ENCODE data around the gene KCNH1. TPM values are rescaled to one million over a fixed set of nuclear protein-coding genes. Genes with fewer than 3 reads are reported as not detected.
"Not testable (repeated sequence)": the region's sequence is repeated elsewhere in the genome, so short reads cannot be mapped to it uniquely, and the experiment has no call there.

The KCNH1 gene
- polyA plus RNA-seq, 3 donors, result 0.14 to 0.35 (median 0.28) TPM

DNA sequence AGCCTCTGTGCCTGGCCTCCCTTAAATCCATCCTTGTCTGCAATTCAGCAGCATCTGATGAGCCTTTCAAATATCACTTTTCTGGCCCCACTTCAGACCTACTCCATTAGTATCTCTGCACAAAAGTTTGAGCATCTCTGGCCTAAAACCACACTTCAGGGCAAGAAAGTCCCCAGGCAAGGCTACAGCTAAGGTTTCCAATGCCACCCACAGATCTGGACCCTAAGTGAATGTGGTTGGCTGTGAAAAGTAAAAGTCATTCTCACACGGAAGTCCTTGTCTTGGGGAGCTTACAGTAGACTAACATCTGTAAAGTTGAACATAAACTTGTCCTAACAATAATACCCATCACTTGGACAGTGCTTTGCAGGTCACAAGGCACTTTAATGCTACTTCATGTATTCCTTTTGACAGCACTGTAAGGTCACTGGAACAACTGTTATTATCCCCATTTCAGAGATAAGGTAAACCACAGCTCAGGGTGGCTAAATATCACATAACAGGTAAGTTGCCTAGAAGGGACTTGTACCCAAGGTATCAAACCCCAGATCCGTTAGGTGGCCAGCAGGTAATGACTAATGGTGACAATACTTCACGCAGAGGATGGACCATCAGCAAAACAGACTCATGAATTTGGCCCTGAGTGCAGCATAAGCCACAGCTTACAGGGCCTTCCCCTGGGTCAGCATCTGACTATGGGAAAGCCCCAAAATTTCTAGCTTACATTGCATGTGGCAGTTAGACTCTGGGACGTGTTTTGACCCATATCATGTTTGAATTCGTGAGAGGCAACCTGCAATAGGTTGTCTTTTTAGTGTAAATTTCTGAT lies 449.3 kb downstream of the KCNH1 start:
- no peak for DNase-seq

DNA sequence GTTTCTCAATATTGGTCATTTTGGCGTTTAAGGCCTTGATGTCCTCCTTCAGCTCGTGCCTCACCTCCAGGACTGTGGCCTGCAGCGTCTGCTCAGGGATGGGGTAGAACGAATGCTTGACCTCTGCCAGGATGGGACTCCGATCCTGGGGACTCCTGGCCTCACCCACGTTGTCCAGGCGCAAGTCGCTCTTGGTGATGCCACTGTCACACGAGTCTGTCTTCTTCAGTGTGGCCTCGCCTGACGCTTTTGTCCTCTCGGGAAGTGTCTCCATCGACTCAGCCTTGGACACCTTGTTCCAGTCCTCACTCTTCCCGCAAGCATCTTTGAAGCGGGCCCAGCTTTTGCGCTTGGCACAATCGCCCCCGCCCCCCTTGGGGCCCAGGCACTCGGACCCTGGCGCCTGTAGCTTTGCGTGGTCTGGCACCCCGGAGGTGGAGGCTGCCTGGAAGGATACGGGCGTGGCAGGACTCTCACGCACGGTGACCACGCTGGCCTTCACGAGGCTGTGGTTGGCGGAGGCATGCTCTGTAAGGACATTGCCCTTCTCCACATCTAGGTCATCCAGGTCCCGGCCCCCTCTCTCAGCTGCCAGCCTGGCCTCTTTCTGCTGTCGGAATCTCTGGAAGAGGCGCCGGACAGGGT lies 450.4 kb downstream of the KCNH1 start:
- no peak for DNase-seq

DNA sequence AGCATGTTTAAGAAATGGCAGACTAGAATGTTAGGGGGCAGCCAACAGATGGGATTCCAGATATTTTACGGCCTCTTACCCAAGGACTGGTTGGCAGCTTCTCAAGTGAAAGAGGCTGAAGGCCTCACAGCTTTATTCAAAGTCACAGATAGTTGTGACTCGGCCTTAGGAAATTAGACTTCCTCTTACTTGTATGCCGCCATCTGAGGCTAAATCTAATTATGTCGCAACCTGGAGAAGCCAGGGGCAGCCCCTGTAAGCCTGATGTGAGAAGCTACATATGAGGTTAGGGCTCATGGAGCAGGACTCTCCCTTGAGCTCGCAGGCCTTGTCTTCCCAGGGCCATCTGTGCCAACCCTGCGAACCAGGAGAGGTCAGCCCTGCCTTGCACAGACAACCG lies 452.8 kb downstream of the KCNH1 start:
- DNase-seq, result no peak

DNA sequence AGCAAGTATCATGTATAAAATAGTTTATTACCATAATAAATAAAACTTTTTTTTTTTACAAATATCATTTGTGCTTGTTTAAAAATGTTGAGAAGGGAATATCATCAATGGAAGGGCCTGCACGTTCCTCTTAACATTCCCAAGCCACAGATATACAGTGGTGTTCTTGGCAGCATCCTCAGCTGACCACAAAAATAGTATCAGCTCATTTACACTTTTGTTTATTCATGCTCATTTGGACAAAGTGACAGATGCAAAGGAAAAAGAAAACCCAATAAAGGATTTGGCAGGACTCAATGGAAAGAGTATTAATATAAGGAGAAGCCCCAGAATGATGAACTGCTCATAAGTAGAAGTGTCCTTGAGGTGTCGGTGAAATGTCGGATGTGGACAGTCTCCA lies 455.6 kb downstream of the KCNH1 start:
- DNase-seq, result no peak

DNA sequence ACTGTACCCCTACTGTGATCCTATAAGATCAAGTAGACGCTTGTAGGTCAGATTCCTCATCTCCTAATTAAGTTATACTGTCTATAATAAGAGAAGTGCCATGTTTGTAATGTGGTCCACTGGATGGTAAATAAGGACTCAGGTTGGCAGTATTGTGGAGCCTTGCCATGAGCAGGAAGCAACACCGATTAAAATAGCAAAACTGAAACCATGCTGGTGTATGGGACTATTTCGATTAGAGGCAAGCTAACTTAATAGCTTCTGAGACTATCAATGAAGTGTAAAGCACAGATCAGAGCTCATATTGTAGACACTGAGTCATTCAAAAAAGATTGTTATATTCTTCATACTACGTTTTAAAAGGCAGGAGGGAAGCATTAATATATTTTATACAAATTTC lies 456.4 kb downstream of the KCNH1 start:
- DNase-seq, result no peak

DNA sequence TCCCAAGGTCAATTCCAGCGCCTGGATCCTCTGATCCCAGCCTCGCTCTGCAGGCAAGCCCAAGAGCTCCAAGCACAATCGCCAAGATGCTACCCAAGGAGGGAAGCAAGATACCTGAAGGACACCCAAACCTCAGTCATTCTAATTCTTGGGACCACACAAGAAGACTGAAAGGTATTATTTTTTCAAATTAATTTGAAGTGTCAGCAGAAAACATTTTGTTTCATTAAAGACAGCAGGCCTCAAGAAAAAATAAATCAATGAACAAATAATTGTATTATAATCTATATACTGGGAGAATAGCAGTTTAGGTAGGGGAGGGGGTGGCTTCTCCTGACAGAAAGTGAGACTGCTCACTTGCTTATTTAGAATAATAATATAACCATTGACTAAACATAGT lies 457.4 kb downstream of the KCNH1 start:
- no peak for DNase-seq

DNA sequence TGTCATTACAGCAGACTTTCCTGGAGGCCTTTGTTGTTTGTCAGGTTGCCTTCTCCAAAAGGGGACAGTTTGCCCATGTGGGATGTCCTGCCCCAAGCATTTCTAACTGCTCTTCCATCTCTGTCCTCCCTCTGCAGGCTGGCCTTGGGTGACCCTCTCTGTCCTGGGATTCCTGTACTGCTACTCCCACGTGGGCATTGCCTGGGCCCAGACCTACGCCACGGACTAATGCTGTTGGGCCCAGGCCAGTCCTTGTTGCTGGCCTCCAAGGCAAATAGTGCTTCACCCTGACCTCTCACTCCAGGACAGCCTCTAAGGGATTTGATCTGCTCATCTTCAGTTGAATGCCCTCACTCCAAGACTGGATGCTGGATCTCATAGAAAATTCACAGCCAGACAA lies 459.8 kb downstream of the KCNH1 start:
- no peak for DNase-seq

DNA sequence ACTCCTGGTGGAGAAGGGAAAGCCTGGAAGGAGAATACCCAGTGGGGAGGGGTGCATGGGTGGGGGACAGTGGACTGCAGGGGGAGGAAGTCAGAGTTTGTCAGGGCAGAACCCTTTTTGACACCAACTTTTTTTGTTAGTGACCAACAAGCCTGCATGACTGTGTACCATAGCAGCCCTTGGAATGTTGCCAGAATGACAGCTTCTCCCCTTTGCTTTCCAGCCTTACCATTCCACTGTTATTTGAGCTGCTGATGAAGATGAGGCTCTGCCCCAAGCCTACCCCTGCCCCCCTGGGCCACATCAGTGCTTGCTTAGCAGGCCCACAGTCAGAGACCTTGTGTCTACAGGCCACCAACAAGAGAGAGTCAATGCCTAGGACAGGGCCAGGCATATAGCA lies 464.0 kb downstream of the KCNH1 start:
- DNase-seq, result no peak

DNA sequence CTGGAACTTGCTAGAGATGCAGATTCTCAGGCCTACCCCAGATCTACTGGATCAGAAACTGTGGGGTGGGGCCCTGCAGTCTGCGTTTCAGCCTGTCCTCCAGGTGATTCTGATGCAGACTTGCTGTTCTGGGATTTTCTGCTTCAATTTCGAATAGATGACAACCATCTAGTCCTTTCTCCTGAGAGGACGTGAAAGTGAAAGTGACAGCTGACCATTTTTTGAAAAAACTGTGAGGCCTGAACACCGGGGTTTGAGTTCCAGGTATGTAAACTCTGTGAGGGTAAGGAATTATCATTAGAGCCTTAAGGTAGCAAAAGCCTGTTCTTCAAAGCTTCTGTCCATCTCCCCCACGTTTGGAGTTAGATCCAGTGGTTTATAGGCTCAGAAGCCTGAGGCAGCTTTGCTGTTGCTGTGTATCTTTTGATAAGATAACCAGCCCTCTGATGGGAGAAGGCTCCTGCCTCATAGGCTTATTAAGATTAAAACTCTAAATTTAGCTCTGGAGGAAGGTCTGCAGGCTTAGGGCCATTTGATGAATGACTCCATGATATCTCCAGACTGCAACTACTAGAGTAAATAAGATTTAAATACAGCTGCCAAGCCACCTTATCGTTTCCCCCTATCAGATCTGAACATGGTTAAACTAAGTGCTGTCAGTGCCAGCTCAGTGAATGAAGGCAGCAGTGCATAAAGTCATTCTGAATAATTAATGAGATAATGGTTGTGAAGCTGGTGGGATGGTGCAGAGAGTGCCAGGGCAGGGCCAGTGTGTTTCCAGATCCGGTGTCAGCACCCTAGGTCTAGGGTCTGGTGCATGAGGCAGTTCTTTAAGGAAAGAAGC lies 470.0 kb downstream of the KCNH1 start:
- DNase-seq, result no peak

DNA sequence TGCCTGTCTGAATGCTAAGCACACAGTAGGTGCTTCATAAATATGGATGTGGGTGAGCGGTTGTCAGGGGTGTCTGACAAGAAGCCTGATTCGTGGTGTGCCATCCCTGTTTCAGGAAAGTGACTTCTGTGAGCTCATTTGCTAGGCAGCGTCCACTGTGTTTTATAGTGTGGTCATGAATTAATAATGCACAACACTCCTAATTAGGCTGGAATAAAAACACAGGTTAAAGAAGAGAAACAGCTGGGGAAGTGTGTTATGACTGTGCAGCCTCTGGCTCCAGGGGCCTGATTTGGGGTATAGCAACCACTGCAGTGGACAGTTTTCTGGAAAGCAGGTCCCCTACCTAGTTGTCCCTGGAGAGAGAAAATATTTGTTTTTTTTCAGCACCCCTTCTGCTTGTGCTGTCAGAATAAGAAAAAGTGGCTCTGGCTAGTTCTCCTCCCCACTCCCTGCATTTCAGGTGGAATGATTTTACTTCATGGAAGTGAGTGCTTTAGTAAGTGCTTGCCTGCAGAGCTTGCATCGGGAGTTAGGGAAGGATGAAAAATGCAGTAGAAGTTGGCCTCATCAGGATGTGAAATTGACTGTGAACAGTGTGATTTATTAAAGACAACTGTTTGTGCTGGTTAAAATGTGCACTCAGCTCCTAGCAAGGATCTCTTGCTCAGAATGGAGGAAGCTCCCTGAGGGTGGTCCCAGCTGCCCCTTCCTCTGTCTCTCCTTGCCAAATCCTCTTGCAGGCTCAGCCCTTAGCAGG lies 471.5 kb downstream of the KCNH1 start:
- DNase-seq, result peak; percentile 20

DNA sequence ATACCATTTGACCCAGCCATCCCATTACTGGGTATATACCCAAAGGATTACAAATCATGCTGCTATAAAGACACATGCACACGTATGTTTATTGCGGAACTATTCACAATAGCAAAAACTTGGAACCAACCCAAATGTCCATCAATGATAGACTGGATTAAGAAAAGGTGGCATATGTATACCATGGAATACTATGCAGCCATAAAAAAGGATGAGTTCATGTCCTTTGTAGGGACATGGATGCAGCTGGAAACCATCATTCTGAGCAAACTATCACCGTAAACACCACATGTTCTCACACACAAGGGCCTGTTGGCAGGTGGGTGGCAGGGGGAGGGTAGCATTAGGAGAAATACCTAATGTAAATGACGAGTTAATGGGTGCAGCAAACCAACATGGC lies 472.4 kb downstream of the KCNH1 start:
- DNase-seq, result not testable (repeated sequence)

DNA sequence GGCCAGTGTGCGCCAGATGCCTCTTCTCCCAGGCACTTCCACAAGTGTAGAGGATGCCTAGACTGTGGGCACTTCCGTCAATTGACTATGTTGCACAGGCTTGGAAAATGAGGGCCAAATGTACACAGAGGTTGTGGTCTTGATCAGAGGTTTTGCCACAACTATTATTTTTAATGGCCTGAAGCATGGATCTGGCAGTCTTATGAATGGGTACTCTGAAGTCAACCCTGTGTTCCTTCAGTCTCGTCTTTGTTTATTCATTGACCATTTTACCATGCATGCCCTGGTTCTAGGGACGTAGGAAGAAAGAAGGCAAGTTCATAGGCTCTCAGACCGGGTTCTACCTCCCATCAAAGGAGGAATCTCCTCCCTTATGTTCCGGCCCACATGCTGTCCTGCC lies 476.1 kb downstream of the KCNH1 start:
- DNase-seq, result no peak

DNA sequence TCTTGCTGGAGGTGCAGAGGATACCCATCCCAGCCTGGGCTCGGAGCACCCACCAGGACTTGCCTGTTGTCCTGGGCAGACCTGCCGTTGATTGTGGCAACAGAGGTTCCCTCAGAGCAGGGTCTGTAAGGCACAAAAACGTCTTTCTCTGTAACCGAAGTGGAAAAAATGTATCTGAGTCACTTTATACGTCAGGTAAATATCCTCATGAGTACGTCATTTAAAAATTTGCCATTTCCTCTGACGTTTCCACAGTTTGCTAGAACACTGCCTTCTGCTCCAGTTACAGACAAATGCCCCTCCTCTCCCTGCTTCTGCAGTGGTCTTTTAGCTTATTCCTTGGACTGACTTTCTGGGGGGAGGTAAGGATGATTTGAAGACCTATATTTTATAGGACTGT lies 478.4 kb downstream of the KCNH1 start:
- DNase-seq, result no peak

DNA sequence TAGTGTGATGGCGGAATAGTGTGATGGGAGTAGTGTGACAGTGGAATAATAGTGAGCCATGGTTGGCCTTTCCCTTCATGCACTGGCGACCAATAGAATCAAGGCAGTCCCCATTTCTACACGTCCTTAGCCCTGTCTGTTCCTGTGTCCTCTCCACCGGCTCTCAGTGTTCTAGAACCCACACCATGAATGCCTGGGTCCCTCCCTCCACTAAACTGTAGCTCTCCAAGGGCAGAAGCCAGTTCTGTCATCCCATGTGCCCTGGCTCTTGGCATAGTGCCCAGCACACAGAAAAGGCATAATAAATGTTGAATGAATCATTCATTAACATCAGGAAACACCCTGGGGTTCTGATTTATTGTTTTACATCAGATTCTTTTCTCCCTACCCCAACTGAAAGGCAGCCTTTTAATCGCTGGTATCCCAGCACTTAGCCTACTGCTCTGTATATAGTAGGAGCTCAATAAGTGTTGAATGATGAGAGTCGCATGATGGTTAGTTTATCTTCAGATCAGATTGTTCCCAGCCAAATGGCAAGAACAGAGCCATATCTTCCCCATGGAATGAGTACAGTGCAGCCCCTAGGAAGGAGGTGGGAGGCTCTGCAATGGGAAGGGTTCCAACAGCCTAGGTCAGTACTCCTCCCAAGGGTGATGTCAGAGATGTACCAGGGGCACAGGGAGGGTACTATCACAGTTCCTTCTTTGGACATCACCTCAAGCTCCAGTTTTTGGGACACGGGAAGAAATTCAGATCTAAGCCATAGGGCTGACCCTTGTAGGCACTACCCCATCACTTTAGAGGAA lies 479.6 kb downstream of the KCNH1 start:
- DNase-seq, result no peak

DNA sequence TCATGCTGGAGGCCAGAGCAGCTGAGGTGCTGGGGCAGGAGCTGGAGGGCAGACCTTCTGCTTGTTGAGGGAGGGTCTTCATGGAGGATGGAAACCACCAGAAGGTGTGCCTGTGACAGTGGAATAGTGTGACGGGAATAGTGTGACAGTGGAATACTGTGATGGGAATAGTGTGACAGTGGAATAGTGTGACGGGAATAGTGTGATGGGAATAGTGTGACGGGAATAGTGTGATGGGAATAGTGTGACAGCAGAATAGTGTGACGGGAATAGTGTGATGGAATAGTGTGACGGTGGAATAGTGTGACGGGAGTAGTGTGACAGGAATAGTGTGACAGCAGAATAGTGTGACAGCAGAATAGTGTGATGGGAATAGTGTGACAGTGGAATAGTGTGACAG lies 480.2 kb downstream of the KCNH1 start:
- no peak for DNase-seq

DNA sequence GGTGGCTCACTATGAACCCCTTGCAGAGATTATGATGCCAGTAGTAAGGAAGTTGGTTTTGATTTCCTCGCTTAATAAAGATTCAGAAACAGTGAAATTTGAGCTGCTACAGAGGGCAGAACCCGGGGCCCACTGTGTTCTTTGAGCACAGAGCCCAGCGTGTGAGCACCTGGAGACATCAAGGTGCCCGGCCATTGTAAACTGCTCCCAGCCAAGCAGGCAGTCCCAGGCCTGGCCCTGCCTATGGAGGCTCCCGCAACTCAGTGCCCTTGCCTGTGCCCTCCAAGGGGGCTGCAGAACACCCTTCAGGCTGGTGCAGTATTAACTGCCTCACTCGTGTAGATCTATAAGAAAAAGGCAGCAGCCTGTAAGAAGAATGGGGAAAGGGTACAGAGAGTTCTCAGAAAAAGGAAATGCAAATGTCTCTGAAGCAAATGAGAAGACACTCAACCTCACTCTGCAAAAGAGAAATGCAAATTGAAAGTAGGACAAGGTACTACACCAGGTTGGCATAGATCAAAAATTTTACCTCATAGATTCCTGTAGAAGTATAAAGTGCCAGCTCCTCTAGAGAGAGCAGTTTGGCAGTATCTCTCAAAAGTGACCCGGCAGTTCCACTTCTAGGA lies 481.5 kb downstream of the KCNH1 start:
- no peak for DNase-seq

DNA sequence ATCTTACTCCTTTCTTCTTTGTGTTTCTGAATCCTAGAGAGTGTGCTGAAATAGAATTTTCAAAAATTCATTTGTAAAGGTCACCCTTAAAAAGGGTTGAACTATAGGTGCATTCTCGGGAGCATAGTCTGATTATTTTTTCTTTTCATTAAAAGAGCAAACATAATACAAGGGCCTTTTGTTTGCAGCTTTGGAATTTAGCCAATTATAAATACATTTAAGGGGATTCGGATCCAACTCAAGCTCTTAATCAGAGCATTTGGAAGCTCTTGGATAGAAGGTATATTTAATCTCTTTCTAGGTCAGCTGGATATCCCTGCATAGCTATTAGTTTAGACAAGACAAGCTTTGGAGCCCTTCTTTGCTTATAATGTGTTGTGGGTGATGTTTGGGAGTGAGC lies 483.5 kb downstream of the KCNH1 start:
- no peak for DNase-seq

DNA sequence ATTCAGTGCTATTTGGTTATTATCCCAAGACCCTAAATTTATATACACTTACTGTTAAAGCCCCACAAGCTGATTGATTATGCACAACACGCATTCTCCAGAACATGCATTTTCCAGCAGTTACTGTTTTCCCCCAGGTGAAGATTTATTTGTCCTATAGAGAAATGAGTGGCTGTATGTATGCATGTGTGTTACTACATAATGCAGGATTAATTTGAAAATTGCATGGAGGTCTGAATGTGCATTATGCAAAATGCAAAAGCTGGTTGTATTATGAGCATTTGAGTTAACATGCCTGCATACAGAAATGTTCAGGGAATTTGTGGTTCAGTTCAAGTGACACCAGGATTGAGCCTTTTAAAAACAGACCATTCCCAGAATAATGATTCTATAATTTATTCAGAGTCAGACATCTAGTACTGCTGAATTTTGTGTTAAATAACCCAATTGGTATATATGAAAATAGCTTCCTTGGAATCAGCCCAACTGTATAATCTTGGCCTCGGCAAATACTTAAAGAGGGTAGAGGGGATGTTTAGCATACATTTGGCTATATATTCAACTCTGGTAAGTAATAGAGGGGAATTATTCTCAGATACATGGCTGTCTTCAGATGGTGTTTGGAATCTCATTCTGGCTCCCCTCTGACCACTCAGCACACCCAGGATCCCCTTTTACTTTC lies 485.2 kb downstream of the KCNH1 start:
- no peak for DNase-seq

DNA sequence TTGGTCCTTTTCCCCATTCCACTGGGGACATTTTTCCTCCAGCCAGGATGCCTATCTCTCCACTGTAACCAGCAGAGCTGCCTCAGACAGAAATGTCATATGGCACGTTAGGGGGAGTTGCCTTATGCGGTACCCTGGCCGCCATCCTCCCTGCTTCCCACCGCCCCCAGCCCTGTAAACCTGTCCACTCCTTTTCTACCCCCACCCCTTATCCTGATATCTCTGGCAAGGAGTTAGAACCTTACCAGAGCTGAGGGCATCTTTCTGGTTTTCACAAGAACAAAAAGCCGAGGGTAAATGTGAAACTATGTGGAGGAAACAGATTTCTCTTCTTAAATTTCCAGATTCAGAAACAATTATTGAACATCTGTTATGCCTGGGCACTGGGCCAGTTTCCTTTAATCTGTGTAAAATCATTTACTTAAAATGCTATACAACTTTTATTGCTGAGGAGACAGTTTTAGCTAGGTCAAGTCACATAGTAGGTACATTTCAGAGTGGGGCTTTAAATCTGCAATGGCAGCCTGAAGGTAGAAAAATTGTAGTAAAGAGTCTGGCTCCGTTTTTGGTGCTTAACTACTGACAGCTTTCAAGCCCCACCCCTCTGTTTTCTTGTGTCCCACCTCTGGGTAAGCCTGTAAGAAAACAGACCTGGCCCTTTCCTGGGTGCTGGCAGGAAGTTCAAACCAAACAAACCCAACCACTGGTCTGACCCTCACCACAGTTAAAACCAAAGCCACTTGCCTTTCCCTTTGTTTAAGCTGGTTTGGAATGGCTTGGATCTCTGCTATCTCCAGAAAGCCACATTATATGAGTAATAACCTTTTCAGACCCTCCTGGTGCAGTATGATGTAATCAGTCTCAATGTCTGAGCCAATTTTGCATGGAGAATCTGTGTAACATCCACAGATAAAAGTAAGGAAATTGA lies 486.3 kb downstream of the KCNH1 start:
- no peak for DNase-seq
